ENCODE results near the gene PKP4. TPM values are rescaled to one million over a fixed set of nuclear protein-coding genes. Genes with fewer than 3 reads are reported as not detected.

The PKP4 gene
- total RNA-seq, 1 donor from 2014 or later = 43.7 TPM

- no peak for DNase-seq (ENCODE audit: low read depth in 2 of 2)
Observed at GRCh38 chr2:158647436-158648231, 190.9 kb downstream of the PKP4 start.

- DNase-seq (ENCODE audit: low read depth in 2 of 2) = no peak
Observed at GRCh38 chr2:158649846-158650245, 193.1 kb downstream of the PKP4 start.

- DNase-seq (ENCODE audit: low read depth in 2 of 2) = no peak
Observed at GRCh38 chr2:158650646-158651357, 194.1 kb downstream of the PKP4 start.

GRCh38 chr2:158651358-158652057 lies 194.8 kb downstream of the PKP4 start:
- no peak for DNase-seq (ENCODE audit: low read depth in 2 of 2)

GRCh38 chr2:158655628-158656027 lies 198.9 kb downstream of the PKP4 start:
- DNase-seq (ENCODE audit: low read depth in 2 of 2) = no peak

- DNase-seq (ENCODE audit: low read depth in 2 of 2) = no peak
Observed at GRCh38 chr2:158656492-158657229, 199.9 kb downstream of the PKP4 start.

GRCh38 chr2:158658396-158658795 lies 201.6 kb downstream of the PKP4 start:
- no peak for DNase-seq (ENCODE audit: low read depth in 2 of 2)

- no peak for DNase-seq (ENCODE audit: low read depth in 2 of 2)
Observed at GRCh38 chr2:158659483-158659882, 202.7 kb downstream of the PKP4 start.

- no peak for DNase-seq (ENCODE audit: low read depth in 2 of 2)
Observed at GRCh38 chr2:158661231-158661630, 204.5 kb downstream of the PKP4 start.

GRCh38 chr2:158662421-158662820 lies 205.7 kb downstream of the PKP4 start:
- DNase-seq (ENCODE audit: low read depth in 2 of 2) = no peak

GRCh38 chr2:158663796-158664195 lies 207.0 kb downstream of the PKP4 start:
- no peak for DNase-seq (ENCODE audit: low read depth in 2 of 2)

GRCh38 chr2:158664987-158665386 lies 208.2 kb downstream of the PKP4 start:
- DNase-seq (ENCODE audit: low read depth in 2 of 2) = peak in 1 of 2 donors; percentile 31

- peak; percentile 13 to 22 for DNase-seq (ENCODE audit: low read depth in 2 of 2)
Observed at GRCh38 chr2:158665536-158666302, 209.0 kb downstream of the PKP4 start.

- no peak for DNase-seq (ENCODE audit: low read depth in 2 of 2)
Observed at GRCh38 chr2:158666969-158667368, 210.2 kb downstream of the PKP4 start.

- DNase-seq (ENCODE audit: low read depth in 2 of 2) = peak; percentile 45 to 87
Observed at GRCh38 chr2:158667586-158667985, 210.8 kb downstream of the PKP4 start.

- DNase-seq (ENCODE audit: low read depth in 2 of 2) = peak in 1 of 2 donors; percentile 58
Observed at GRCh38 chr2:158668001-158668765, 211.4 kb downstream of the PKP4 start.

GRCh38 chr2:158670292-158670691 lies 213.5 kb downstream of the PKP4 start:
- DNase-seq (ENCODE audit: low read depth in 2 of 2) = no peak

GRCh38 chr2:158671360-158672245 lies 214.9 kb downstream of the PKP4 start:
- no peak for DNase-seq (ENCODE audit: low read depth in 2 of 2)

- no peak for DNase-seq (ENCODE audit: low read depth in 2 of 2)
Observed at GRCh38 chr2:158676295-158676694, 219.5 kb downstream of the PKP4 start.
